GM18502 (cell line): ENCODE results near the gene MXD4.

Source experiments
- ATAC-seq: cut with Tn5 transposase; IDR thresholded peaks from one replicate; pipeline ENCODE4 v1.9.1; 2021; ENCODE audit warnings: mild to moderate bottlenecking; ENCODE audit not compliant: unreplicated experiment, poor library complexity

The MXD4 gene, protein sequence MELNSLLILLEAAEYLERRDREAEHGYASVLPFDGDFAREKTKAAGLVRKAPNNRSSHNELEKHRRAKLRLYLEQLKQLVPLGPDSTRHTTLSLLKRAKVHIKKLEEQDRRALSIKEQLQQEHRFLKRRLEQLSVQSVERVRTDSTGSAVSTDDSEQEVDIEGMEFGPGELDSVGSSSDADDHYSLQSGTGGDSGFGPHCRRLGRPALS

DNA sequence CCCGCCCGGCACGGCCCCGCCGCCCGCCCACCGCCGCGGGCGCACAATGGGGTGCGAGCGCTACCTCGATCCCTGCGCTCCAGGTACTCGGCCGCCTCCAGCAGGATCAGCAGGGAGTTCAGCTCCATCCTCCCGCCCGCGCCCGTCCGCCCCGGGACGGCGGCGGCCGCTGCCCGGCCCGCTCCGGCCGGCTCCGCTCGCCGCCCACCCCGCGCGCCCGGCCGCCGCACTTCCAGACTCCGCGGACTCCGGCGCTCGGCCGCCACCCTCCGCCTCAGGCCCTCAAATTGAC is at the start of gene MXD4:
MXD4 (minus strand) TSS at position 257 of the 292 bp plus-strand sequence; CDS start at position 128, 129 bp downstream.
- ATAC-seq = peak; percentile 2

DNA sequence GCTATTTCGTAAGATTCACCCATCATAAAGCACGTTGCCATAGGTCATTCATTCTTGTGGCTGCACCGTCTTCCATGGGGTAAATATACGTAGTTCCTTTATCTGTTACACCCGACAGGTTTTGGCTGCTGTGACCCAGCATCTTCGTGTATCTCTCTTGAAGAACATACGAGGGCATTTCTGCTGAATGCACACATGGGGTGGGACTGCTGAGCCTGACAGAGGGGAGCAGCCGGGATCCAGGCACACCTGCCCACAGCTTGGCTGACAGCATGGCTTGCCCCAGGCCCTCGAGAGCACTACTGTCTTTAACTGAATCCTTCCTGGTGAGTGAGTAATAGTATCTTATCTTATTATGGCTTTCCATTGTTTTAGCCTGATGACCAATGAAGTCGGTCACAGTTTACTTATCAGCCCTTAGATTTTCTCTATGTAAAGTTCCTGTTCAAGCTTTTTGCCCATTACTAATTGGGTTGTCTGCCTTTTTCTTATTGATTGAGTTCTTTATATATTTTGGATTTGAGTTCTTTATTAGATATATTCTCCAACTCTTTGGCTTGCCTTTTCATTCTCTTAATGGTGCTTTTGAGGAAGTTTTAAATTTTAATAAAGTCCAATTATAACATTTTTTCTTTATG is 45.0 kb upstream of the MXD4 start:
- no peak for ATAC-seq

DNA sequence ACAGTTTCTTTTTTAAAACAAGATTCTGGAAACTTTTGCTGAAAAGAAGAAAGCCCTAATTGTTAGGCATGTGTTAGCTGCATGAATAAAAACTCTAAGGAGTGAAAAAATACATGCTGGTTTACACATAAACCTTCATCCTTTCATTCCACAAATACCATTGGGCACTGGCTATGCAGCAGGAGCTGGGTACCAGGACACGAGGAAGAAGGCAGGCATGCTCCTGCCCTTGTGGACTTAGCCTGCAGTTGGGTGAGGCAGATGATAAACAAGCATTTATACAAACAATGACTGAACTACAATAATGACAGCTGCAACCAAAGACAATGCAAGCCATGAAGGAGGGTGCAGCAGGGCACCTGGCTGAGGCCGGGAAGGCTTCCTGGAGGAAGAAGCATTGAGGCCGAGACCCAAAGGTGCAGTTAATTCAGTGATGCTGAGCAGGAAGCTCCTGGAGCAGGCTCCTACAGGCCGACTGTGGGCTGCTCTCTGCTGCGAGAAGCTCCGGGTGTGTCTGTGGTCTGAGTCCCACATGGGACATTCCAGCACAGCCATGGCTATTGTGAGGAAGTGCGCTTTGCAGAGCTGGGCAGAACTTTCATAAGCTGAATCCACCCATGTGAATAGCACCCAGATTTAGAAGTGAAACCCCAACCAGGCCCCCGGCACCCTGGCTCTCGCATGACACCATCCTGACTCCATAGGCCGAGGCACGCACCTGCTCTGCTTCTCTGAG is 44.0 kb upstream of the MXD4 start:
- ATAC-seq = no peak

DNA sequence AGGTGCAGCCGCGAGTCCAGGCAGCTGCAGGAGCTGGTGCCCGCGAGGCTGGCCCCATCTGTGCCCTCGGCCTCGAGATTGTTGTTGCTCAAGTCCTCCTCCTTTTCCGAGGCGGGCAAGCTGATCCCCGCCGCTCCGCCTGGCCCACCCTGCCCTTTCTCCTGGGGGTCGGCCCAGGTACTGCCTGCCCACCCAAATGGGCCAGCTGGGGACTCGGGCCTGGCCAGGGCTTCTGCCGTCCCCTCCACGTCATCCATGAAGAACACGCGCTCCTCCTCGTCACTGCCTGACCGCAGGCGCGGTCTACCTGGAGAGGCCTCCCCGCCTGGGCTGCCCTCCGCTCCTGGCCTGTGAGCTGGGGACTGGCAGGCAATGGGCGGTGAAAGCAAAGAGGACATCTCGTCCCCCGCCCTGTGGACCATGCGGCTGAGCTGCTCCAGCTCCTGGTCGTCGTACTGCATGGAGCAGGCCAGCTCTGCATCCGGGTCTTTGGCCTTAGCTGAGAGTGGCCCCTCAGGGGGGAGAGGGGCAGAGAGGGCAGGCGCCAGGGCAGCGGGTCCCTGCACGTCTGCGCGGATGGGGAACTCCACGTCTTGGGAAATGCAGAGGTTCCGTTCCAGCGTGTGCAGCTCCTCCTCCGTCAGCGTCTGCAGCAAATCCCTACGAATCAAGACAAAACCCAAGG is 43.1 kb upstream of the MXD4 start:
- no peak for ATAC-seq

DNA sequence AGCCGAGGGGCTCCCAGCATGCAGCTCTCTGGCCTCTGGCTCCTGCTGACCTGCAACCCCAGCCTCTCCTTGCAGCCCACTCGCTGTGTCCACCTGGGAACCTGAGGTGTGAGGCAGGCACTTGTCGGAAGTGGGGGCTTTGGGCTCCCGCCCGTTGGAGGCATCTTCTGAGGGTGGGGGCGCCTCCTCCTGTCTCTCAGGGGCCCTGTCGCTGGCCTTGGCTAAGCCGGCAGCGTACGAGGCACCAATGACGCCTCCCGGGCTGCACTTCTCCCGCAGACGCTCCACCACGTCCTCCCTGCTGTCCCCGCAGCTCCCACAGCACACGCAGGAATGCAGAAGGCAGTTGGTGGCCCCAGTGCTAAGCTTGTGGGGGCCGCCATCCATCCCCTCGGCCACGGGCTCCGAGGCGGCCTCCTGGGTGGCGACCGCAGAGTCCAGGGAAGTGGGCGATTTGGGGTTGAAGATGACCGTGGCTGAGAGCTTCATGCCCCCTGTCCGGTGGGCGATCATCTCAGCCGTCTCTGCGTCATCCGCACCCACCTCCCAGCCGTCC is 42.5 kb upstream of the MXD4 start:
- no peak for ATAC-seq

DNA sequence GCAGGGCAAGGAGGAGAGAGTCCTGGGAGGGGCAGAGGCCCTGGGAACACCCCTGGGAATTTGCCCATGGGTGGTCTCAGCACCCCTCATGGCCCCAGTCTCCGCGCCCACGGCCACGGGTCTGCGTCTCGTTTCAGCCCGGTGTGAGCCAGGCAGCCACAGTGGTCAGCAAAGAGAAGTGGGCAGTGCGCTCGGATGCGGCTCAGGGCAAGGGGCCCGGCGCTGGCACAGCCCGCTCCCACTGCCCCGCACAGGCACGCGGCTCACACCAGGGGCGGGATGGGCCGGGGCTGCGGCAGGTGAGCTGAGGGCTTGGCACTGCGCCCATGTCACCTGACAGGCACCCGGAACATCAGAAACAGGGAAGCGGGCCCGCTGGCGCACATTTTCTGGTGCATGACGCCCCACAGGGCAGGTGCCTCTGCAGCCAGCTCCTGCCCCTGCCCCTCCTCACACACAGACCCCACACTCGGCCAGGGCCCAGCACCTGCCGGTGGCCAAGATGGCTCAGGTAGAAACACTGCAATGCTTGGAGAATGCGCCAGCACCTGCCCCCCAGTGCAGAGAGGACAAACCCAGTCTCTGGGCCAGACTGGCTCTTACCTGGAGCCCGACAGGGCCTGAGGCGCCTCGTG is 41.9 kb upstream of the MXD4 start:
- no peak for ATAC-seq

DNA sequence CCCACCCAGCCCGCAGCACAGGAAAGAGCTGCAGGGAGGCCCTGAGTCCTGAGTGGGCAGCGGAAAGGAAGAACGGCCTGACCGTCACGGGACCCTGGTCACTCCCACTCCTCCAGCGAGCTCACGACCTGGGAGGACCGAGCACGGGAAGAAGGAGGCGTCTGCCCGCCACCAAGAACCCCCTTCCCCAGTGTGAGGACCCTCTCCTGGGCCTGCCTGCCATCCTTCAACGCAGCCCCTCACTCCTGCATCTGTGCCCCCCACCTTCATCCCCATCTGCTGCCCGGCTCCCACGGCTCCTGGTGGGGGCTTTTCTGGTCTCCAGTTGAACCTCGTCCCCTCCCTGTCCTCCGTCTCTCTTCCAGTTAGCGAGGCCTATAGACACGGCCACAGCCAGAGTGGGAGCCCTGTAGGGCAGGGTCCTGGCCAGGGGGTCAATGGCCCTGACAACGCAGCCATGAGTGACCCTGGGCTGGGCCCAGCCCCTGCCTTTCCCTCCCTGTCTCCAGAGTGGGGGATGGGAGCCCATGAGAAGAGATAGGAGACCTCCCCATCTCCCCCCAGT is 41.3 kb upstream of the MXD4 start:
- ATAC-seq = no peak

DNA sequence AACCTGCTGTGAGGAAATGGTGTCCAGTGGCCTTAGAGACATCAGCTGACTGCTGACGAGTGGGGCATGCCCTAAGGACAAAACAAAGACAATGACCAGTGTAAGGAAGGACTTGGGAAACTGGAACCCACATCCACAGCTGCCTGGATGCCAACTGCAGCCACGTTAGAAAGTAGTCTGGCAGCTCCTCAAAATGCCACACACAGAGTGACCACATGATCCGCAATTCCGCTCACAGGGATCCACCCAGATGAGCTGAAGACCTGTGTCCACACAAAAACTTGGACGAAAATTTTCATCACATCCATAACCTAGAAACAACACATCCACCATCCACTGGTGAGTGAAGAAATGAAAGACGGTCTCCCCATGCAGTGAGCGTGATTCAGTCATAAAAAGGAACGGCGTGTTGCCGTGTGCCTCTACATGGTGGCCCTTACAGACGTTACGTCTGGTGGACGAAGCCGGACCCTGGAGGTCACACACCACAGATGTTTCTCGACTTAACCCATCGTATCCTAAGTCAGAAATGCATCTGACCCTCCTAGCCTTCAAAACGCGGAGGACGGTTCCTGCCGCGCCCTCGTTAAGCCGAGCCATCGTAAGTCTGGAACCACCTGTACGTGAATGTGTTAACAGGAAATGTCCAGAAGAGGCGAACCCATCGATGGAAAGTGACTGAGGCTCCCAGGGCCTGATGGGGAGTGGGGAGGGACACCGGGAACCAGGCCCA is 40.6 kb upstream of the MXD4 start:
- no peak for ATAC-seq

DNA sequence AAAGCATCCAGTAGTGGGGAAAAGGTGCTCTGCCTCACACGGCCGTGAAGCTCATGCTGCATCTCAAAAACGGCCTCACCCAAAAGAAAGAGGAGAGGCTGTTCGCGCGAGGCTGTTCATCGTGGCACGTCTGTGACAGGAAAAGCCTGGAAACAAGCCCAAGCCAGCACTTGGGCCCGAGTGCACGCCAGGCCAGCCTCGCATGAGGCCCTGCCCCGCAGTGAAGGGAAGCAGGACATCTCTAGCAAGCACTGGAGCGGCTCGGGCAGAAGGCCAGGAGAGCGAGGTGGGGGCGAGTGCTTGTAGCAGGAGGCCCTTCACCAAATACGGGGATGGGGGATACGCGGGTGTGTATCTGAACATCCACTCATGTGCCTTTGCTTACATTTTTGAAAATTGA is 39.9 kb upstream of the MXD4 start:
- ATAC-seq = no peak

DNA sequence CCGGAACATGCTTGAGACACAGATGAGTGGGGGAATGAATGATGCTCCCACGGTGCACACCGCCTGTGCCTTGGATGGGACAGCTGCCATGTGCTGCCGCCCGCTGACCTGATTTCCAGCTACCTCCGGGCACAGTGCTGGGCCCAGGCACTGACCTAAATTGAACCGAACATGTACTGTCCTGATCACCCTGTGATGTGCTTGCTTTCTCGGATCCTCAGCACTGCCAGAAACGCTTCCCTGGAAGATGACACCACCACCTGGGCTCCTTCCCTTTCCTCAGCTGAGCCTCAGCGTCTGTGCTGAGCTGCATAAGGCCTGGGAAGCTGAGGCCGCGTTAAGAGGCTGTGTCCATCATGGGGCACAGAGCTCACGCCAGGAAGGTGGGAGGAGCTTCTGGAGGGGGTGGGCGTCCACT is 39.3 kb upstream of the MXD4 start:
- no peak for ATAC-seq

DNA sequence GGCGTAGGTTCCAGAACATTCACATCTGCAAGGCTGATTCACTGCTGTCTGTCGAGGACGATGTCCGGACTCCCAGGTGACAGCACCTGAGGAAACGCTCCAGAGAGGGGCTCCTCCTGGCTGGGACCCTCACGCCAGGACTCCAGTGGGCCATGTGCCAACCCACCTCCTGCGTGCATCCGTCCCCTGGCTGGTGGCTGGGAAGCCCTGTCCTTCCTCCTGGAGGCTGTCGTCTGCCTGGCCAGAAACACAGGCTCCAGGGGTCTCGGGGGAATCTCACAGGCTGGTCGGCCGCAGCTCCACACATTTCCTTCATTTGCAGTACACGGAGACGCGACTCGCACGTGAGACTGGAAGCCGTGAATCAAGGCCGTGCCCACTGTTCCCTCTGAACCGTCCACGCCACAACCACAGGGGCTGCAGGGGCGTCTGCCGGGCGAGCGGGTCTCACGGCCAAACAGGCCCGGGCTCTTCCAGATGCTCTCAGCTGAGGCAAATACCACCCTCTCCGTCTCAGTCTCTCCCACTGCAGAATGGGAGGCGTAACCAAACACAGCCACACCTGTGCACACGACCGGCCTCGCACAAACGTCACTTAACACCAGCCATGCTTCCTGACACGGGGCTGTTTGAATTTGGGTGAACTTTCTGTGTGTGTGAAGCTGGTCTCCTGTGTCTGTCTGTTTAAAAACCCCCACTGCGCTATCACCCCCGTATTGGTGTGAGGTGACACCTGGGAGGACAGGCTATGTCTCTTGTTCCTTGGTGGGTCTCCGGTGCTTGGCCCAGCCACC is 38.7 kb upstream of the MXD4 start:
- no peak for ATAC-seq

DNA sequence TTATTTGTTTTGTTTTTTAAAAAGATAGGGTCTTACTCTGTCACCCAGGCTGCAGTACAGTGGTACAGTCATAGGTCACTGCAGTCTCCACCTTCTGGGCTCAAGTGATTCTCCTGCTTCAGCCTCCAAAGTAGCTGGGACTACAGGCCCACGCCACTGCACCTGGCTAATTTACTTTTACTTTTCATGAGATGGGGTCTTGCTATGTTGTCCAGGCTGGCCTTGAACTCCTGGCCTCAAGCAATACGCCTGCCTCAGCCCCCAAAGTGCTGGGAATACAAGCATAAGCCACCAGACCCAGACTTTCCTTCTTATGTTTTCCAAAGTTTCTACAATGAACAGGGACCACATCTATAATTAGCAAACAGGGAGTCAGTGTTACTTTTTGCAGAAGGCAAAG is 37.9 kb upstream of the MXD4 start:
- ATAC-seq = no peak

DNA sequence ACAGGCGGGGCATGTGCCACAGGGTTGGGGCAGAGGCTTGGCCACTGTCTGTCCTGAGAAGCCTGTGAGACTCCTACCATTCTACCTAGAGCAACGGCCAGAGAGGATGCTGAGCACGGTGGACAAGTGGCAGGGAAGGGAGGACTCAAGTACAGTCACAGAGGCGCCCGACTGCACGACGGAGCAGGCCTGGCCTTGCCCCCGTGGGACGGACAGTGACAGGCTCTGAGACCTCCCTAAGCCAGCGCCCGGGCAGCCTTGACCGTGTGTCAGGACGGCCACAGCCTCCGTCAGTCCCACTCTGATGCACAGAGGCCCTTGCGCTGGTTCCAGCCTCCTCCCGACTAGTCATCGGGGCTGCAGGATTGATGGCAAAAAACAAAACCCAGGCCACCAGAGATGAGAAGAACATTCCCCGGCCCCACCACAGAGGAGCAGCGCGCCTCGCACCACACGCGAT is 36.7 kb upstream of the MXD4 start:
- no peak for ATAC-seq

DNA sequence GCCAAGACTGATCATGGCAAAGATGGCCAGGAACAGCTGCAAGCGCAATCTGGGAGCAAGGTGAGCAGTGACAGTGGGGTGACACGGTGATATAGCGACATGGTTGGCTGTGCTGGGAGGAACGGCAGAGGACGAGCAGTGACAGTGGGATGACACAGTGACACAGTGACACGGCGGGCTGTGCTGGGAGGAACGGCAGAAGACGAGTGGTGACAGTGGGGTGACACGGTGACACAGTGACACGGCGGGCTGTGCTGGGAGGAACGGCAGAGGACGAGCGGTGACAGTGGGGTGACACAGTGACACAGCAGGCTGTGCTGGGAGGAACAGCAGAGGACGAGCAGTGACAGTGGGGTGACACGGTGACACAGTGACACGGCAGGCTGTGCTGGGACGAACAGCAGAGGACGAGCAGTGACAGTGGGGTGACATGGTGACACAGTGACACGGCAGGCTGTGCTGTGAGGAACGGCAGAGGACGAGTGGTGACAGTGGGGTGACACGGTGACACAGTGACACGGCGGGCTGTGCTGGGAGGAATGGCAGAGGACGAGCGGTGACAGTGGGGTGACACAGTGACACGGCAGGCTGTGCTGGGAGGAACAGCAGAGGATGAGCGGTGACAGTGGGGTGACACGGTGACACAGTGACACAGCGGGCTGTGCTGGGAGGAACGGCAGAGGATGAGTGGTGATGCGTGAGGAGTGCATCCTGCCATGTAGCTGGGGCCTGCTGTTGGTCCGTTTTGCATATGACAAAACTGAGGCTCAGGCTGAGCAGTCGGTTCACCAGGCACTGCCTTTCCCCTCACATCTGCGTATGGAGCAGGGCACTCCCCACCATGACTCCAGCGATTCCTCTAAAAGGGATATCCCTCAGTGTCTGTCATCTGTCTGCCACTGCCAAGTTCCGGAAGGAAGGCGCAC is 36.0 kb upstream of the MXD4 start:
- ATAC-seq = no peak

DNA sequence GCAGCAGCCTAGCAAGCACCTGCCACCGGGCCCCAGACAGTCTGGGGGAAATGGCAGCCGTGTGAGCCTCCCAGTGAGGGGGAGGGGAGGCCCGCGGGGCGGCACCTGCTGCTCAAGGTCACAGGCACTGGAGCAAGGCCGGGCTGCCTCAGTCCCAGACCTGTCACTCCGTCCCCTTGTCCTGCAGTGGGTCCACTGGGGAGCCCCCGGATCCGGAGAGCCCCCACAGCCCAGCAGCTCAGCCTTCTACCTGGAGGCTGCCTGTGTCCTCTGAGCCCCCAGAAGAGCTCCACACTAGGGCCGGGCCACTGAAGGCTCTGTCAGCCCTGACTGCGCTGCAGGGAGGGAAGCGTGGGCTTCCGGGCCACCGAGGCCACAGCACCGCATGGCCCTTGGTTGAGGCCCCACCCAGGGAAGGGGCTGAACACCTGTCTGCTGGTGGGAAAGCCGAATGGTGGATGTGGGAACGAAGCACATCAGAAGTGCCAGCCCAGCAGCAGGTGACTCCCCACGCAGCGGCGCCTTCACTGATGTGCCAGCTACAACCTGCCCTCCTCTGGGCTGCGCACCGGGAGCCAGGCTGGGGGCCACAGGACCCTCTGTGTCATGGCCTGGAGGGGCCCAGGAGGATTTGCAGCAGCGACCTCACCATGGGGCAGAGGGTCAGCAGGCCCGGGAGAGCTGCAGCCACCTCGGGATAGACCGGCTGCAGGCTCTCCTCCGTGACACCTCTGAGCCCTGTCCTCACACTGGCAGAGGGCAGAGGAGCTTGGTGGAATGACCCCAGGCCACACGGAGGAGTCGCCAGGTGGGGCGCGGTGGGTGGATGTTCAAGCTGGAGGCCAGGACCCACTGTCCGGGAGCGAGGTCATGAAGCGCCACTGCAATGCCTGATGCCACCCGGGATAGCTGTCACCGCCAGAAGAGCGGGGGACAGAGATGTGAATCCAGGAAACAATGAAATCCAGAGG is 35.0 kb upstream of the MXD4 start:
- ATAC-seq = no peak

DNA sequence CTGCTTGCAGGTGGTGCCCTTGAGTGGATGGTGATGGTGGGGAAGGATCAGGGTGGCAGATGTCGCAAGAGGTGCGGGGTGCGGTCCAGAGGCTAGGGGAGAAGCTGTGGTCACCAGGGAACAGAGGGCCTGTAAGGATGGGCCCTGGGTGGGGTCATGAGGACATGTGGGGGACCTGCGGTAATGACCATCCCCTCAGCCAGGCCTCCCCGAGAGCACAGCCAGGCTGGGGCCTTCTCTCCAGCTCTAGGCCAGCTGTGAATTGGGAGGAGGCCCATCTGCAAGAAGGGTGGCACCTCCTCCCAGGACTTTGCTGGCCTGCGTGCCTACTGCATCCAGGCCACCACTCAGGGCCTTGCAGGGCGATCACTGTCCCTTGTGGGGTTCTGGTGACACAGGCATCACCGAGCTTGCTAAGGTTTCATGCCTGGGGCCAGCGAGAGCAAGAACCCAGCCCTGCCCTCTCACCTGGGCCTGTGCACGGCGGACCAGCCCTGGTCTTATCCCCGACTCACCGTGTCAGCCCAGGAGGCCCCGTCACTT is 34.1 kb upstream of the MXD4 start:
- ATAC-seq = no peak
